Endothelial cell of umbilical vein (primary cell): ENCODE data around the gene KRTAP5-2. TPM values are rescaled to one million over a fixed set of nuclear protein-coding genes. Genes with fewer than 3 reads are reported as not detected.

Source experiments
- BruUV-seq: library from RNA; stranded (reverse); fragments of 400-500 nt; replicated peaks from 2 replicates; lab custom pipeline; 2021; lab: Mats Ljungman, UMichigan
- CTCF ChIA-PET: fragments of 300-600, 350-600 bp; sonication (Branson Sonifier 250); formaldehyde crosslinking; loops from one replicate; lab custom pipeline; 2021; ENCODE audit warnings: antibody characterized with exemption, inconsistent platforms; lab: Charles Lee
- POLR2A ChIA-PET: fragments of 300-600, 350-600 bp; sonication (Branson Sonifier 250); formaldehyde crosslinking; loops from one replicate; lab custom pipeline; 2021; ENCODE audit warnings: antibody characterized with exemption, inconsistent platforms; lab: Charles Lee
- DNase-seq: peaks from one replicate; pipeline ENCODE4 v3.0.0-alpha.2; 2011; ENCODE audit warnings: low read depth, low spot score
- FAIRE-seq: peaks from 2 replicates; lab custom pipeline; 2011; peaks lifted over from hg19 to GRCh38; lab: Jason Lieb, UNC
- H2AFZ ChIP-seq: 2 replicates; pipeline ENCODE4 v1.6.0; 2012; ENCODE audit warnings: low read depth, low read length, control low read depth, inconsistent platforms
- H3K27ac ChIP-seq: 2 replicates; pipeline ENCODE4 v1.5.1; 2011; ENCODE audit warnings: low read depth, mild to moderate bottlenecking, control low read depth, low read length, moderate library complexity; ENCODE audit not compliant: insufficient read depth
- H3K27me3 ChIP-seq, 2 experiments: 2 replicates each; pipeline versions ENCODE4 v1.6.0 to v1.6.1; 2011; ENCODE audit warnings: low read length in 2 of 2, mixed read lengths in 1 of 2; ENCODE audit not compliant: control insufficient read depth in 2 of 2, insufficient read depth in 2 of 2
- H3K36me3 ChIP-seq, 2 experiments: 2 replicates in 1 of 2; 3 replicates in 1 of 2; pipeline ENCODE4 v1.5.1; 2011; ENCODE audit warnings: low read length in 2 of 2, mild to moderate bottlenecking in 1 of 2, moderate library complexity in 1 of 2; ENCODE audit not compliant: control insufficient read depth in 2 of 2, insufficient read depth in 2 of 2; ENCODE audit errors: extremely low read depth in 1 of 2
- H3K4me1 ChIP-seq: 3 replicates; pipeline ENCODE4 v1.5.1; 2011; ENCODE audit warnings: mild to moderate bottlenecking, low read length; ENCODE audit not compliant: control insufficient read depth, insufficient read depth; ENCODE audit errors: extremely low read depth
- H3K4me2 ChIP-seq: 2 replicates; pipeline ENCODE4 v1.6.1; 2011; ENCODE audit warnings: low read length, control low read depth, mixed read lengths; ENCODE audit not compliant: insufficient read depth
- H3K4me3 ChIP-seq, 3 experiments: fragments of 200-600 bp in 1 of 3; sonication (generic), shearing (Covaris generic) in 1 of 3; replicated peaks in 1 of 3; 2 replicates each; pipeline ENCODE4 v1.5.1; 2011 to 2016; ENCODE audit warnings: control low read depth in 3 of 3, low read length in 3 of 3, mild to moderate bottlenecking in 2 of 3, inconsistent platforms in 1 of 3, low read depth in 1 of 3, moderate library complexity in 1 of 3; ENCODE audit not compliant: insufficient read depth in 1 of 3
- H3K79me2 ChIP-seq: 2 replicates; pipeline ENCODE4 v1.6.0; 2012; ENCODE audit warnings: low read length, inconsistent platforms; ENCODE audit not compliant: control insufficient read depth, insufficient read depth
- H3K9ac ChIP-seq: replicated peaks from 2 replicates; pipeline ENCODE3; 2011; ENCODE audit warnings: low read length, control low read depth; ENCODE audit not compliant: insufficient read depth; ENCODE audit errors: extremely low read depth
- H3K9me1 ChIP-seq: replicated peaks from 3 replicates; pipeline ENCODE4 v1.6.0; 2011; ENCODE audit warnings: mild to moderate bottlenecking, low read length; ENCODE audit not compliant: control insufficient read depth, insufficient read depth; ENCODE audit errors: extremely low read depth
- H3K9me3 ChIP-seq: replicated peaks from 2 replicates; pipeline ENCODE4 v1.5.1; 2012; ENCODE audit warnings: low read length, inconsistent platforms; ENCODE audit not compliant: control insufficient read depth, insufficient read depth
- H4K20me1 ChIP-seq: replicated peaks from 2 replicates; pipeline ENCODE3; 2011; ENCODE audit warnings: mild to moderate bottlenecking, low read length; ENCODE audit not compliant: control insufficient read depth, insufficient read depth; ENCODE audit errors: extremely low read depth
- CTCF ChIP-seq, 2 donors: IDR thresholded peaks; 1 replicate in 1 of 2; 2 replicates in 1 of 2; pipeline ENCODE4 v1.5.1; 2011; ENCODE audit warnings: low read length in 2 of 2, mild to moderate bottlenecking in 2 of 2, moderate library complexity in 2 of 2, control low read depth in 1 of 2, inconsistent platforms in 1 of 2, low read depth in 1 of 2; ENCODE audit not compliant: insufficient read depth in 1 of 2; ENCODE audit errors: extremely low read depth in 1 of 2
- EZH2 ChIP-seq: IDR thresholded peaks from 2 replicates; pipeline ENCODE4 v1.6.1; 2012; ENCODE audit warnings: borderline replicate concordance, low read depth, mild to moderate bottlenecking, moderate library complexity, low read length, inconsistent platforms; ENCODE audit not compliant: severe bottlenecking
- FOS ChIP-seq: IDR thresholded peaks from 2 replicates; pipeline ENCODE4 v1.6.1; 2011; ENCODE audit warnings: mild to moderate bottlenecking, low read length, moderate library complexity, borderline replicate concordance; ENCODE audit not compliant: insufficient read depth
- GATA2 ChIP-seq: IDR thresholded peaks from 2 replicates; pipeline ENCODE4 v1.7.0; 2011; ENCODE audit warnings: low read depth, mild to moderate bottlenecking, moderate library complexity, mixed read lengths, low read length; ENCODE audit not compliant: insufficient read length, insufficient read depth
- JUN ChIP-seq: IDR thresholded peaks from 2 replicates; pipeline ENCODE4 v1.6.1; 2011; ENCODE audit warnings: borderline replicate concordance, low read depth; ENCODE audit not compliant: insufficient read length, insufficient read depth
- MAX ChIP-seq: IDR thresholded peaks from 2 replicates; pipeline ENCODE4 v1.6.1; 2011; ENCODE audit not compliant: insufficient read depth, insufficient read length
- MYC ChIP-seq: IDR thresholded peaks from one replicate; pipeline ENCODE4 v1.6.1; 2011; ENCODE audit warnings: mild to moderate bottlenecking, low read depth, low read length
- POLR2A ChIP-seq: IDR thresholded peaks from 2 replicates; pipeline ENCODE4 v1.6.1; 2012; ENCODE audit warnings: low read depth, mild to moderate bottlenecking, control low read depth, low read length
- POLR2AphosphoS5 ChIP-seq: IDR thresholded peaks from 2 replicates; pipeline ENCODE4 v1.6.1; 2012; ENCODE audit warnings: low read depth, mild to moderate bottlenecking, control low read depth, low read length, moderate library complexity; ENCODE audit not compliant: insufficient read depth
- dilution Hi-C: fragments of 300-500 bp; cut with MboI; formaldehyde crosslinking; loops from one replicate; pipeline ENCODE4 v1.15.0; 2019; ENCODE audit warnings: low sequenced_read_pairs; ENCODE audit not compliant: extremely low pct_ligation_motif_present
- intact Hi-C: fragments of 100-400 bp; cut with micrococcal nuclease; formaldehyde crosslinking; loops from one replicate; pipeline ENCODE4 v1.10.0; 2022
- polyA plus RNA-seq, 4 experiments: library from polyadenylated mRNA; depleted of rRNA in 3 of 4; stranded (reverse) in 3 of 4; unstranded in 1 of 4; fragments of >200 nt; gene quantifications; 2 replicates each; pipeline versions ENCODE4 v1.2.1 to v1.2.3, GENCODE V29; 2011 to 2012; ENCODE audit warnings: missing spikeins in 1 of 4
- total RNA-seq: library from RNA; stranded (reverse); gene quantifications from 2 replicates; pipeline ENCODE4 v1.2.3, GENCODE V29; 2021

The KRTAP5-2 gene
- total and polyA plus RNA-seq, 2 donors (not counting 3 experiments of a cell fraction or from before 2014, with no cell fraction given), result not detected

DNA sequence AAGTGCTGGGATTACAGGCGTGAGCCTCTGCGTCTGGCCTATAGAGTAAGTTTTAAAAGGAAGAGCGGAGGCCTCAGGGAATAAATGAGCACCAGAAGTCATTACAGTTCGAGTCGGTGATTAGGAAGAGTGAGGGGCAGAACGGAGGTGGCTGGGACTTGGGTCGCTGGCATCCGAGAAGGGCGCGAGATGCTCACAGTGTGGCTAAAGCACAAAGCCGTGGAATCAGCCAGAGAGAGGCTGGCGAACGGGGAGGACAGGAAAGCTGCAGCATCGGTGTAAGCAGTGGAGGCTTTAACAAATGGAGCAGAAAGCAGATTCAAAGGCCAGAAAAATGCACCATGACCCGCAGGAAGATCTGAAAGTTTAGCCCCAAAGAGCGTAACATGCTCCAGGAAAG lies 26.5 kb upstream of the KRTAP5-2 start:
- FAIRE-seq, result no peak
- H2AFZ ChIP-seq, result no peak overlapping the region
- no peaks in the 10 kb centered on the region for H3K4me1 ChIP-seq
- no peak for TF ChIP-seq POLR2A
- no peak for TF ChIP-seq EZH2
- TF ChIP-seq MYC, result no peak
- no peak for TF ChIP-seq MAX
- TF ChIP-seq JUN, result no peak
- TF ChIP-seq POLR2AphosphoS5, result no peak
- no peak for TF ChIP-seq CTCF (IDR thresholded peaks at IDR 0.05; ENCODE audit: extremely low read depth in 1 of 2, insufficient read depth in 1 of 2, low read depth in 1 of 2, low read length in 2 of 2)
- no peak for TF ChIP-seq FOS
- TF ChIP-seq GATA2, result no peak
- no peak overlapping the region for H3K27ac ChIP-seq
- H4K20me1 ChIP-seq, result no peaks in the 10 kb centered on the region
- no peaks in the 10 kb centered on the region for H3K79me2 ChIP-seq
- no peak overlapping the region for H3K4me2 ChIP-seq
- ChIA-PET CTCF (interaction anchor here (1.5 to 1.8 kb wide), 3 partner anchors 28 to 78 kb away, joined by 4 to 5 read pairs (median 5); no protein-coding TSS in a partner anchor), POLR2A (no interaction called here)
- BruUV-seq, result no TSS peak
- no peak for DNase-seq
- no peaks in the 10 kb centered on the region for H3K9me3 ChIP-seq
- H3K36me3 ChIP-seq, result no peaks in the 10 kb centered on the region
- H3K9ac ChIP-seq, result no peak overlapping the region
- H3K9me1 ChIP-seq, result no peaks in the 10 kb centered on the region
- H3K27me3 ChIP-seq, result peaks cover 0 to 3% of the 10 kb centered on the region in 2 experiments
- intact Hi-C loops, result no loop called here
- no peak overlapping the region for H3K4me3 ChIP-seq
- dilution Hi-C loops, result no loop called here
